K562 (cell line): ENCODE results near the gene ATRIP. TPM values are rescaled to one million over a fixed set of nuclear protein-coding genes. Genes with fewer than 3 reads are reported as not detected.

Experiments used
- ATAC-seq: fragments of 200-7000 bp; cut with Tn5 transposase; 3 replicates; pipeline ENCODE4 v1.9.1; 2020; ENCODE audit warnings: moderate library complexity
- BruUV-seq: library from RNA; stranded (reverse); fragments of 400-500 nt; replicated peaks from 2 replicates; lab custom pipeline; 2021; lab: Mats Ljungman, UMichigan
- CTCF ChIA-PET: fragments of 300-600 bp; formaldehyde crosslinking; extraction: SDS; loops from one replicate; lab custom pipeline; 2021; ENCODE audit warnings: low intra/inter-chr PET ratio; lab: Yijun Ruan, JAX
- POLR2A ChIA-PET: fragments of 300-600, 350-650 bp; sonication (Branson Sonifier 250); formaldehyde crosslinking; extraction: SDS; loops from one replicate; lab custom pipeline; 2021; ENCODE audit warnings: antibody characterized with exemption, inconsistent platforms; lab: Yijun Ruan, JAX
- DNase-seq, 4 experiments: peaks; one replicate each; pipeline versions ENCODE4 v3.0.0 to v3.0.0-alpha.2; 2011 to 2018; ENCODE audit warnings: low spot score in 3 of 4, mixed read lengths in 3 of 4; ENCODE audit errors: extremely low read depth in 1 of 4
- FAIRE-seq: peaks from 2 replicates; lab custom pipeline; 2011; peaks lifted over from hg19 to GRCh38; lab: Jason Lieb, UNC
- H2AFZ ChIP-seq: 2 replicates; pipeline ENCODE4 v1.6.0; 2011; ENCODE audit warnings: low read depth, low read length, control low read depth, inconsistent platforms
- H3K27ac ChIP-seq: fragments of 200-600 bp; 3 replicates; pipeline ENCODE4 v1.8.0; 2011; ENCODE audit warnings: low read depth, mild to moderate bottlenecking, control low read depth, inconsistent platforms, low read length, moderate library complexity, mixed read lengths; ENCODE audit errors: extremely low read depth
- H3K27me3 ChIP-seq, 2 experiments: fragments of 300-600 bp in 1 of 2; 2 replicates in 1 of 2; 3 replicates in 1 of 2; pipeline versions ENCODE4 v1.6.0 to v1.8.0; 2011; ENCODE audit warnings: inconsistent platforms in 2 of 2, low read length in 2 of 2, mild to moderate bottlenecking in 1 of 2, mixed read lengths in 1 of 2, moderate library complexity in 1 of 2; ENCODE audit not compliant: control insufficient read depth in 2 of 2, insufficient read depth in 2 of 2
- H3K36me3 ChIP-seq: fragments of 300-600 bp; 3 replicates; pipeline ENCODE4 v1.8.0; 2011; ENCODE audit warnings: mild to moderate bottlenecking, low read length, inconsistent platforms; ENCODE audit not compliant: control insufficient read depth, insufficient read depth
- H3K4me1 ChIP-seq, 2 experiments: fragments of 200-600 bp in 1 of 2; replicated peaks in 1 of 2; 2 replicates in 1 of 2; 3 replicates in 1 of 2; pipeline versions ENCODE4 v1.5.1 to v1.8.0; 2011; ENCODE audit warnings: inconsistent platforms in 2 of 2, low read length in 2 of 2, mild to moderate bottlenecking in 1 of 2, mixed read lengths in 1 of 2, moderate library complexity in 1 of 2; ENCODE audit not compliant: control insufficient read depth in 2 of 2, insufficient read depth in 2 of 2
- H3K4me2 ChIP-seq: 2 replicates; pipeline ENCODE4 v1.6.1; 2011; ENCODE audit warnings: low read length, control low read depth, inconsistent platforms, mixed read lengths; ENCODE audit not compliant: insufficient read depth
- H3K4me3 ChIP-seq: fragments of 200-600 bp; sonication (generic), shearing (Covaris generic); 2 replicates; pipeline ENCODE4 v1.5.1; 2016; ENCODE audit warnings: control low read depth, inconsistent platforms
- H3K79me2 ChIP-seq: fragments of 200-600 bp; 3 replicates; pipeline ENCODE4 v1.8.0; 2011; ENCODE audit warnings: low read length, inconsistent platforms; ENCODE audit not compliant: control insufficient read depth, insufficient read depth
- H3K9ac ChIP-seq, 2 experiments: 2 replicates each; pipeline versions ENCODE4 v1.6.0 to v1.6.1; 2011; ENCODE audit warnings: low read depth in 2 of 2, low read length in 2 of 2, control low read depth in 1 of 2, inconsistent platforms in 1 of 2, mild to moderate bottlenecking in 1 of 2, mixed read lengths in 1 of 2; ENCODE audit not compliant: insufficient read depth in 1 of 2
- H3K9me1 ChIP-seq: one replicate; pipeline ENCODE4 v1.6.0; 2011; ENCODE audit warnings: inconsistent platforms, mild to moderate bottlenecking, low read length, moderate library complexity; ENCODE audit not compliant: control insufficient read depth, insufficient read depth
- H3K9me3 ChIP-seq: replicated peaks from 2 replicates; pipeline ENCODE4 v1.5.1; 2011; ENCODE audit warnings: low read depth, low read length, inconsistent platforms; ENCODE audit not compliant: control insufficient read depth, insufficient read depth
- H4K20me1 ChIP-seq: replicated peaks from 2 replicates; pipeline ENCODE4 v1.6.1; 2011; ENCODE audit warnings: low read length, inconsistent platforms, mixed read lengths; ENCODE audit not compliant: control insufficient read depth, insufficient read depth
- COPS2 ChIP-seq: fragments of 450-650 bp; conservative IDR thresholded peaks from 2 replicates; pipeline ENCODE4 v1.6.1; 2016; ENCODE audit warnings: mild to moderate bottlenecking, moderate library complexity
- CREB1 ChIP-seq, 2 experiments: sonication (generic) in 1 of 2; formaldehyde crosslinking in 1 of 2; IDR thresholded peaks; 2 replicates each; pipeline versions ENCODE4 v1.6.1 to v1.8.0; 2012 to 2022; ENCODE audit warnings: inconsistent platforms in 1 of 2, mild to moderate bottlenecking in 1 of 2, missing genetic modification reagents in 1 of 2, moderate library complexity in 1 of 2
- FOXJ2 ChIP-seq: fragments of 200-800 bp; sonication (Bioruptor generic); IDR thresholded peaks from 2 replicates; pipeline ENCODE4 v1.6.1; 2016; ENCODE audit warnings: missing genetic modification characterization, missing compliant biosample characterization
- HDAC1 ChIP-seq, 2 experiments: fragments of 450-650 bp; IDR thresholded peaks; 2 replicates each; pipeline ENCODE4 v1.6.1; 2016 to 2017; ENCODE audit warnings: inconsistent platforms in 1 of 2, mild to moderate bottlenecking in 1 of 2, moderate library complexity in 1 of 2
- NR3C1 ChIP-seq: sonication (generic); formaldehyde crosslinking; IDR thresholded peaks from 2 replicates; pipeline ENCODE4 v1.8.1; 2022; ENCODE audit warnings: missing genetic modification reagents
- POLR2G ChIP-seq: fragments of 200-400 bp; formaldehyde crosslinking; IDR thresholded peaks from 2 replicates; pipeline ENCODE4 v1.6.1; 2017; ENCODE audit warnings: low read depth, mild to moderate bottlenecking, antibody characterized with exemption, low read length, moderate library complexity
- RNF2 ChIP-seq: sonication (generic); IDR thresholded peaks from 2 replicates; pipeline ENCODE4 v1.6.1; 2016
- STAG1 ChIP-seq: sonication (generic); formaldehyde crosslinking; IDR thresholded peaks from 2 replicates; pipeline ENCODE4 v1.5.0; 2020; ENCODE audit warnings: missing genetic modification reagents, borderline replicate concordance
- ZNF408 ChIP-seq: fragments of 250-450 bp; sonication (Bioruptor Pico); IDR thresholded peaks from 2 replicates; pipeline ENCODE4 v1.4.0; 2020; ENCODE audit warnings: low read depth, mild to moderate bottlenecking, moderate library complexity
- WGBS: fragments of 100-300 bp; shearing (Covaris generic); methylation state at CpG from one replicate; pipeline ENCODE4 v1.1.6; 2016; ENCODE audit warnings: low coverage, mixed read lengths; ENCODE audit not compliant: insufficient coverage; ENCODE audit errors: missing lambda C conversion rate; 5-methylcytosine and 5-hydroxymethylcytosine counted together
- in situ Hi-C: fragments of 300-500 bp; cut with MboI; formaldehyde crosslinking; loops from 4 replicates; pipeline ENCODE4 v1.15.0; 2018; ENCODE audit warnings: inconsistent platforms, mixed read lengths
- intact Hi-C: fragments of 100-400 bp; cut with micrococcal nuclease; formaldehyde crosslinking; loops from 2 replicates; pipeline ENCODE4 v1.14.2; 2022
- polyA plus RNA-seq, 8 experiments: library from polyadenylated mRNA; depleted of rRNA in 4 of 8; stranded (reverse) in 5 of 8; unstranded in 3 of 8; fragments of >200 nt; fragmentation: Nextera tagmentation in 2 of 8; fragmentation: Illumina TruSeq in 1 of 8; extraction: Ambion mirVana in 2 of 8; extraction: Trizol in 1 of 8; gene quantifications; 2 replicates each; pipeline versions ENCODE4 v1.2.1 to v1.2.3, GENCODE V29; 2011 to 2014; ENCODE audit warnings: inconsistent platforms in 1 of 8, missing spikeins in 1 of 8
- total RNA-seq, 7 experiments: library from RNA; depleted of rRNA in 6 of 7; stranded (reverse); fragments of >200 nt in 6 of 7; fragmentation: Illumina TruSeq in 2 of 7; extraction: Trizol in 2 of 7; gene quantifications; 2 replicates each; pipeline versions ENCODE4 v1.2.1 to v1.2.3, GENCODE V29; 2011 to 2021; ENCODE audit warnings: low replicate concordance in 1 of 7
- TF ChIP-seq, protein P1 (sequence below): sonication (generic); formaldehyde crosslinking; IDR thresholded peaks from 2 replicates; pipeline ENCODE4 v1.8.0; 2022; ENCODE audit warnings: mild to moderate bottlenecking, missing genetic modification reagents
- TF ChIP-seq, protein P2 (sequence below): sonication (generic); formaldehyde crosslinking; IDR thresholded peaks from 2 replicates; pipeline ENCODE4 v1.8.0; 2022; ENCODE audit warnings: mild to moderate bottlenecking, missing genetic modification reagents
- TF ChIP-seq, protein P3 (sequence below), 3 experiments: fragments of 200-800 bp in 1 of 3; sonication (Bioruptor generic) in 1 of 3; sonication (generic) in 1 of 3; formaldehyde crosslinking in 1 of 3; IDR thresholded peaks; 2 replicates each; pipeline versions ENCODE4 v1.6.1 to v1.8.0; 2016 to 2022; ENCODE audit warnings: mild to moderate bottlenecking in 2 of 3, missing compliant biosample characterization in 2 of 3, missing genetic modification characterization in 2 of 3, missing genetic modification reagents in 1 of 3

ATRIP gene
- total and polyA plus RNA-seq, 9 of the 15 experiments (the other 6 are each of a cell fraction or from before 2014, with no cell fraction given), result 1.7 to 15.7 (median 10.5) TPM

DNA sequence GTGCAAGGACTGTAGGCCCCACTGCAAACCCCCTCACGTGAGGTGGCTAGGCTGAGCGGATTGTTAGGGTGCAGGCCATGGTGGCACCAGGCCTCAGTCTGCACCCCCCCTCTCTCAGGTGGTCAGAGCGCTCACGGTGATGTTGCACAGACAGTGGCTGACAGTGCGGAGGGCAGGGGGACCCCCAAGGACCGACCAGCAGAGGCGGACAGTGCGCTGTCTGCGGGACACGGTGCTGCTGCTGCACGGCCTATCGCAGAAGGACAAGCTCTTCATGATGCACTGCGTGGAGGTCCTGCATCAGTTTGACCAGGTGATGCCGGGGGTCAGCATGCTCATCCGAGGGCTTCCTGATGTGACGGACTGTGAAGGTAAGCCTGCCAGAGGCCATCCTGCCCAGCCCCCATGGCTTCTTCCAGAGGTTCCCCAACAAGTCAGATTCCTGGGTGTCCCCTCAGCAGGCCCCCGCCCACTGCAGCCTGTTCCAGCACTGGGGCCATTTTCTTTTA, 18.2 kb downstream of the ATRIP start:
- no peak for ATAC-seq
- no peak for TF ChIP-seq STAG1 (CRISPR knock-in tag)
- TF ChIP-seq FOXJ2 (tag), result no peak
- no peak for TF ChIP-seq HDAC1 (IDR thresholded peaks at IDR 0.05)
- no peak for TF ChIP-seq NR3C1 (CRISPR knock-in tag)
- TF ChIP-seq, protein P1, sequence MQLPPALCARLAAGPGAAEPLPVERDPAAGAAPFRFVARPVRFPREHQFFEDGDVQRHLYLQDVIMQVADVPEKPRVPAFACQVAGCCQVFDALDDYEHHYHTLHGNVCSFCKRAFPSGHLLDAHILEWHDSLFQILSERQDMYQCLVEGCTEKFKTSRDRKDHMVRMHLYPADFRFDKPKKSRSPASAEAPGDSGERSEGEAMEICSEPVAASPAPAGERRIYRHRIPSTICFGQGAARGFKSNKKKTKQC (CRISPR knock-in tag), result no peak
- TF ChIP-seq, protein P2, sequence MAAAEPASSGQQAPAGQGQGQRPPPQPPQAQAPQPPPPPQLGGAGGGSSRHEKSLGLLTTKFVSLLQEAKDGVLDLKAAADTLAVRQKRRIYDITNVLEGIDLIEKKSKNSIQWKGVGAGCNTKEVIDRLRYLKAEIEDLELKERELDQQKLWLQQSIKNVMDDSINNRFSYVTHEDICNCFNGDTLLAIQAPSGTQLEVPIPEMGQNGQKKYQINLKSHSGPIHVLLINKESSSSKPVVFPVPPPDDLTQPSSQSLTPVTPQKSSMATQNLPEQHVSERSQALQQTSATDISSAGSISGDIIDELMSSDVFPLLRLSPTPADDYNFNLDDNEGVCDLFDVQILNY (CRISPR knock-in tag), result no peak
- no peak for TF ChIP-seq RNF2
- no peak for TF ChIP-seq ZNF408 (CRISPR knock-in tag)
- no peak for TF ChIP-seq COPS2
- peak; percentile 59 for TF ChIP-seq POLR2G
- no peak for TF ChIP-seq CREB1 (IDR thresholded peaks at IDR 0.05)
- no peak for TF ChIP-seq CREB1 (CRISPR knock-in tag; IDR thresholded peaks at IDR 0.05)
- TF ChIP-seq, protein P3, sequence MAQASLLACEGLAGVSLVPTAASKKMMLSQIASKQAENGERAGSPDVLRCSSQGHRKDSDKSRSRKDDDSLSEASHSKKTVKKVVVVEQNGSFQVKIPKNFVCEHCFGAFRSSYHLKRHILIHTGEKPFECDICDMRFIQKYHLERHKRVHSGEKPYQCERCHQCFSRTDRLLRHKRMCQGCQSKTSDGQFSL (CRISPR knock-in tag; IDR thresholded peaks at IDR 0.05), result 0 out of 2 replicates have a peak, but pooled peaks have one; percentile 30
- TF ChIP-seq, protein P3 (tag; IDR thresholded peaks at IDR 0.05), result no peak
- Histone ChIP-seq H3K4me1 (peaks cover 6 to 42% of the 10 kb centered on the region in 2 experiments), H3K9ac (no peak overlapping the region; a peak in 1 of 4 replicates), H3K4me2 (no peak overlapping the region), H4K20me1 (no peaks in the 10 kb centered on the region; the same call in 1 of the 2 replicates), H3K9me1 (no peaks in the 10 kb centered on the region), H3K36me3 (peaks cover 53% of the 10 kb centered on the region; the same call in 2 of the 3 replicates), H3K9me3 (no peaks in the 10 kb centered on the region), H3K79me2 (peaks cover 3% of the 10 kb centered on the region; the same call in 2 of the 3 replicates), H3K27me3 (no peaks in the 10 kb centered on the region), H2AFZ (no peak overlapping the region), H3K27ac (no peak overlapping the region), H3K4me3 (no peak overlapping the region)
- WGBS, result 79% methylated on average over 8 of the region's 17 CpGs
- DNase-seq, result no peak
- POLR2A ChIA-PET, result interaction anchor here (0.6 to 1.2 kb wide), 2 partner anchors 16 to 25 kb away, joined by 3 to 5 read pairs; no protein-coding TSS in a partner anchor
- in situ Hi-C loops (loop anchor here (5.0 kb wide), 1 partner anchor 93 kb away; the partner anchor contains the start of gene PFKFB4), intact Hi-C loops (loop anchor here (1.0 kb wide), 2 partner anchors 43 to 91 kb away; no protein-coding TSS in a partner anchor)
- CTCF ChIA-PET, result no interaction called here
- FAIRE-seq, result no peak
- BruUV-seq, result no TSS peak
